Ramos (cell line): ENCODE data around the gene TAS1R1.

Experiments used
- in situ Hi-C: fragments of 300-500 bp; cut with MboI; formaldehyde crosslinking; loops from one replicate; pipeline ENCODE4 v1.14.3; 2022; ENCODE audit warnings: low sequenced_read_pairs; ENCODE audit not compliant: unreplicated experiment

The TAS1R1 gene

GRCh38 chr1:6554907-6555778 lies at the start of gene TAS1R1:
TAS1R1 (plus strand) TSS chr1:6555307; CDS start chr1:6555374, 67 bp downstream.
- in situ Hi-C loops, result no loop called here

GRCh38 chr1:6505367-6506209 lies 49.5 kb upstream of the TAS1R1 start:
- in situ Hi-C loops, result no loop called here

GRCh38 chr1:6506210-6507036 lies 48.7 kb upstream of the TAS1R1 start:
- in situ Hi-C loops, result no loop called here

GRCh38 chr1:6507037-6507428 lies 48.1 kb upstream of the TAS1R1 start:
- in situ Hi-C loops, result no loop called here

GRCh38 chr1:6507461-6507911 lies 47.6 kb upstream of the TAS1R1 start:
- in situ Hi-C loops, result no loop called here

- in situ Hi-C loops, result no loop called here
Observed at GRCh38 chr1:6508154-6508815, 46.8 kb upstream of the TAS1R1 start.

GRCh38 chr1:6508816-6509189 lies 46.3 kb upstream of the TAS1R1 start:
- in situ Hi-C loops, result no loop called here

- in situ Hi-C loops, result no loop called here
Observed at GRCh38 chr1:6509220-6509918, 45.7 kb upstream of the TAS1R1 start.

- in situ Hi-C loops, result no loop called here
Observed at GRCh38 chr1:6509919-6510291, 45.2 kb upstream of the TAS1R1 start.

GRCh38 chr1:6510493-6510892 lies 44.6 kb upstream of the TAS1R1 start:
- in situ Hi-C loops, result no loop called here

GRCh38 chr1:6511056-6511455 lies 44.1 kb upstream of the TAS1R1 start:
- in situ Hi-C loops, result no loop called here

- in situ Hi-C loops, result no loop called here
Observed at GRCh38 chr1:6511561-6512244, 43.4 kb upstream of the TAS1R1 start.

GRCh38 chr1:6512245-6512907 lies 42.7 kb upstream of the TAS1R1 start:
- in situ Hi-C loops, result no loop called here

- in situ Hi-C loops, result no loop called here
Observed at GRCh38 chr1:6512908-6513280, 42.2 kb upstream of the TAS1R1 start.

- in situ Hi-C loops, result no loop called here
Observed at GRCh38 chr1:6513320-6513801, 41.7 kb upstream of the TAS1R1 start.

GRCh38 chr1:6515771-6516170 lies 39.3 kb upstream of the TAS1R1 start:
- in situ Hi-C loops, result no loop called here

GRCh38 chr1:6517435-6517851 lies 37.7 kb upstream of the TAS1R1 start:
- in situ Hi-C loops, result no loop called here

- in situ Hi-C loops, result no loop called here
Observed at GRCh38 chr1:6519491-6519934, 35.6 kb upstream of the TAS1R1 start.
